Cardiac fibroblast (primary cell): ENCODE data around the gene TMEM131.

Experiments used
- DNase-seq, 2 donors: peaks; one replicate each; pipeline versions ENCODE4 v3.0.0 to v3.0.0-alpha.2; 2010; ENCODE audit warnings: low read depth in 2 of 2
- H3K4me3 ChIP-seq, 2 donors: replicated peaks in 1 of 2; 1 replicate in 1 of 2; 2 replicates in 1 of 2; pipeline ENCODE4 v1.5.1; 2011; ENCODE audit warnings: low read depth in 2 of 2, low read length in 2 of 2, mild to moderate bottlenecking in 2 of 2, moderate library complexity in 1 of 2
- CTCF ChIP-seq: IDR thresholded peaks from one replicate; pipeline ENCODE4 v1.5.1; 2011; ENCODE audit warnings: low read depth, mild to moderate bottlenecking, low read length, inconsistent platforms

The TMEM131 gene

DNA sequence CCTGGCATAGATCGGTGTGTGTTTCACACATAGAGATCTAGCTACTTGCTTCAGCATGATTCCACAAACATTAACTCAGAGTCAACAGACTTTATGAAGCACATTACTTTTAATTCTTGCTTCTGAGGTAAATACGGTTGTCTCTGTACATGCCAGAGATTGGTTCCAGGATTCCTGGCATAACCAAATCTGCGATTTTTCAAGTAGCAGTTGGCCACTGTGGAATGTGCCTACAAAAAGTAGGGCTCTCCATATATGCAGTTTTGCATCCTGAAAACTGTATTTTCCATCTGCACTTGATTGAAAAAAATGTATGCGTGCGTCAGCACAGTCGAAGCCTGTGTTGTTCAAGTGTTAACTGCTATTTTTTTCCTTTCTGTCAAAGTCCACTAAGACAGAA, 197.3 kb downstream of the TMEM131 start:
- no peak overlapping the region for H3K4me3 ChIP-seq
- TF ChIP-seq CTCF: no peak

GRCh38 chr2:97797355-97797754, 198.4 kb downstream of the TMEM131 start:
- DNase-seq: no peak
- no peak overlapping the region for H3K4me3 ChIP-seq
- TF ChIP-seq CTCF: no peak

More for the DNA sequence above, 197.3 kb downstream of the TMEM131 start:
- no peak for DNase-seq

GRCh38 chr2:97796465-97797126, 199.2 kb downstream of the TMEM131 start:
- DNase-seq: no peak
- H3K4me3 ChIP-seq: no peak overlapping the region
- TF ChIP-seq CTCF: no peak

- no peak overlapping the region for H3K4me3 ChIP-seq
- no peak for DNase-seq
- TF ChIP-seq CTCF: no peak
These were observed 203.3 kb downstream of the TMEM131 start for GRCh38 chr2:97792416-97792815.

GRCh38 chr2:97788986-97789644, 206.6 kb downstream of the TMEM131 start:
- no peak for TF ChIP-seq CTCF
- no peak overlapping the region for H3K4me3 ChIP-seq
- no peak for DNase-seq

GRCh38 chr2:97785818-97786217, 209.9 kb downstream of the TMEM131 start:
- H3K4me3 ChIP-seq: no peak overlapping the region
- TF ChIP-seq CTCF: no peak
- peak in 1 of 2 donors; percentile 34 for DNase-seq
